ENCODE results near the gene FSIP1.

The FSIP1 gene

GRCh38 chr15:39761006-39761405 is 21.6 kb downstream of the FSIP1 start:
- no peak for FAIRE-seq
- DNase-seq (ENCODE audit: low spot score) = no peak

GRCh38 chr15:39756806-39757522 is 25.7 kb downstream of the FSIP1 start:
- FAIRE-seq (no peak), DNase-seq (ENCODE audit: low spot score) (peak; percentile 35)

GRCh38 chr15:39752991-39753390 is 29.6 kb downstream of the FSIP1 start:
- no peak for FAIRE-seq
- no peak for DNase-seq (ENCODE audit: low spot score)

- FAIRE-seq (no peak), DNase-seq (ENCODE audit: low spot score) (no peak)
These were observed 30.4 kb downstream of the FSIP1 start for GRCh38 chr15:39752246-39752645.

GRCh38 chr15:39748276-39748675 is 34.4 kb downstream of the FSIP1 start:
- DNase-seq (ENCODE audit: low spot score) (no peak), FAIRE-seq (no peak)

- FAIRE-seq (no peak), DNase-seq (ENCODE audit: low spot score) (no peak)
These were observed 35.3 kb downstream of the FSIP1 start for GRCh38 chr15:39747326-39747725.

GRCh38 chr15:39746714-39747276 is 35.8 kb downstream of the FSIP1 start:
- FAIRE-seq (no peak), DNase-seq (ENCODE audit: low spot score) (no peak)

GRCh38 chr15:39746176-39746575 is 36.5 kb downstream of the FSIP1 start:
- DNase-seq (ENCODE audit: low spot score) (no peak), FAIRE-seq (no peak)

GRCh38 chr15:39745415-39745814 is 37.2 kb downstream of the FSIP1 start:
- DNase-seq (ENCODE audit: low spot score) (no peak), FAIRE-seq (no peak)

GRCh38 chr15:39744334-39745103 is 38.1 kb downstream of the FSIP1 start:
- DNase-seq (ENCODE audit: low spot score) = no peak
- no peak for FAIRE-seq

GRCh38 chr15:39743611-39744010 is 39.0 kb downstream of the FSIP1 start:
- DNase-seq (ENCODE audit: low spot score) (no peak), FAIRE-seq (no peak)

GRCh38 chr15:39741258-39741657 is 41.4 kb downstream of the FSIP1 start:
- no peak for FAIRE-seq
- DNase-seq (ENCODE audit: low spot score) = no peak

GRCh38 chr15:39738998-39739397 is 43.6 kb downstream of the FSIP1 start:
- DNase-seq (ENCODE audit: low spot score) = no peak
- FAIRE-seq = no peak

GRCh38 chr15:39737196-39737550 is 45.5 kb downstream of the FSIP1 start:
- FAIRE-seq = no peak

GRCh38 chr15:39736412-39737195 is 46.0 kb downstream of the FSIP1 start:
- FAIRE-seq = no peak
- no peak for DNase-seq (ENCODE audit: low spot score)

More at GRCh38 chr15:39737196-39737550, 45.5 kb downstream of the FSIP1 start:
- no peak for DNase-seq (ENCODE audit: low spot score)

GRCh38 chr15:39735120-39735717 is 47.4 kb downstream of the FSIP1 start:
- FAIRE-seq (no peak), DNase-seq (ENCODE audit: low spot score) (no peak)

- no peak for DNase-seq (ENCODE audit: low spot score)
- no peak for FAIRE-seq
These were observed 51.4 kb downstream of the FSIP1 start for GRCh38 chr15:39731266-39731665.

- no peak for DNase-seq (ENCODE audit: low spot score)
- FAIRE-seq = no peak
These were observed 52.1 kb downstream of the FSIP1 start for GRCh38 chr15:39730552-39730951.

- FAIRE-seq (no peak), DNase-seq (ENCODE audit: low spot score) (no peak)
These were observed 53.1 kb downstream of the FSIP1 start for GRCh38 chr15:39729500-39729899.

- no peak for FAIRE-seq
- DNase-seq (ENCODE audit: low spot score) = no peak
These were observed 53.8 kb downstream of the FSIP1 start for GRCh38 chr15:39728845-39729244.

- DNase-seq (ENCODE audit: low spot score) (no peak), FAIRE-seq (no peak)
These were observed 60.7 kb downstream of the FSIP1 start for GRCh38 chr15:39721893-39722292.

Data from urothelium cell line (cell line).